Measurements from ENCODE around the gene VWA8. TPM values are rescaled to one million over a fixed set of nuclear protein-coding genes. Genes with fewer than 3 reads are reported as not detected.
"Not testable (repeated sequence)": the region's sequence is repeated elsewhere in the genome, so short reads cannot be mapped to it uniquely, and the experiment has no call there.

The VWA8 gene
- total RNA-seq, 4 donors from 2014 or later, result 27.7 to 47.7 (median 39.5) TPM

GRCh38 chr13:41751734-41752445, 209.0 kb downstream of the VWA8 start:
- no peak for DNase-seq
- TF ChIP-seq POLR2A (IDR thresholded peaks at IDR 0.05), result no peak
- no peak for TF ChIP-seq CTCF (IDR thresholded peaks at IDR 0.05)
- Histone ChIP-seq H3K27me3 (no peaks in the 10 kb centered on the region), H3K4me3 (no peak overlapping the region), H3K27ac (no peak overlapping the region), H3K36me3 (peaks cover 0 to 3% (median 0%) of the 10 kb centered on the region in 3 donors), H3K4me1 (no peaks in the 10 kb centered on the region), H3K9me3 (no peaks in the 10 kb centered on the region)

- Histone ChIP-seq H3K27me3 (no peaks in the 10 kb centered on the region), H3K36me3 (peaks cover 0 to 3% (median 0%) of the 10 kb centered on the region in 3 donors), H3K27ac (no peak overlapping the region), H3K9me3 (no peaks in the 10 kb centered on the region), H3K4me3 (no peak overlapping the region), H3K4me1 (no peaks in the 10 kb centered on the region)
- DNase-seq, result no peak
- TF ChIP-seq CTCF (IDR thresholded peaks at IDR 0.05) (no peak), POLR2A (IDR thresholded peaks at IDR 0.05) (no peak)
Observed at GRCh38 chr13:41751277-41751676, 209.6 kb downstream of the VWA8 start.

- Histone ChIP-seq H3K9me3 (no peaks in the 10 kb centered on the region), H3K4me3 (no peak overlapping the region), H3K4me1 (no peaks in the 10 kb centered on the region), H3K36me3 (peaks cover 0 to 3% (median 0%) of the 10 kb centered on the region in 3 donors), H3K27ac (no peak overlapping the region), H3K27me3 (no peaks in the 10 kb centered on the region)
- DNase-seq, result no peak
- TF ChIP-seq CTCF (IDR thresholded peaks at IDR 0.05), result no peak
- TF ChIP-seq POLR2A (IDR thresholded peaks at IDR 0.05), result no peak
Observed at GRCh38 chr13:41746259-41746658, 214.7 kb downstream of the VWA8 start.

GRCh38 chr13:41745496-41745895, 215.4 kb downstream of the VWA8 start:
- not testable (repeated sequence) for H3K27me3 ChIP-seq

DNA sequence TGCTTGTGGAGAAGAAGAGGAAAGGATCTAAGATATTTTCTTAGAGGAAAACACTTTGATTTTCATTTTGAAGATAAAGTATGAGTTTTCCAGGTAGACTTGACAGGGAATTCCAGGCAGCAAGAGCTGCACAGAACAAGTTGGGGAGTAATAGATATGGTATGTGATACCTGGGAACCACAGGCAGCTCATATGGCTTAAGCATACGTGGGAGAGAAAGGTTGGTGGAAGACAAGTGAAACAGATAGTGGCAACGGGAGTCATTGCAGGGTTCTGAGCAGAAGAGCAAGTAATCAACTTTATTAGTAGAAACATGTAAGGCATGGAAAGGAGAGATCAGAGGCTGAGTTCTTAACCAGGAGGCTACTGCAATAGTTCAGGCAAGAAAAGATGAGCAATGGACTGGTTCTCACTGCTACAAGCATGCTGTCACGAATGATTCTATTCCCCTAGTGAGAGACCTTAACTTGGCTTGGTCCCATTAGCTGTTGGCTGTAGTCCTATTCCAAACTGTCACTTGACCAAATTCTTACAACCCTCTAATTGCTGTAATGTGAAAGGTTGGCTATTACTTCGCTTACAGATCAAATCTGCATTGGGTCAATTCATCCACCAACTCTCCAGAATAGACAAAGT, 217.9 kb downstream of the VWA8 start:
- Histone ChIP-seq H3K4me1 (no peaks in the 10 kb centered on the region), H3K27me3 (no peaks in the 10 kb centered on the region), H3K4me3 (no peak overlapping the region), H3K27ac (no peak overlapping the region), H3K9me3 (no peaks in the 10 kb centered on the region), H3K36me3 (no peaks in the 10 kb centered on the region)
- DNase-seq, result no peak
- TF ChIP-seq POLR2A (IDR thresholded peaks at IDR 0.05) (no peak), CTCF (IDR thresholded peaks at IDR 0.05) (no peak)

More at GRCh38 chr13:41745496-41745895, 215.4 kb downstream of the VWA8 start:
- not testable (repeated sequence) for H3K27ac ChIP-seq, H3K36me3 ChIP-seq, H3K9me3 ChIP-seq, H3K4me3 ChIP-seq, H3K4me1 ChIP-seq, DNase-seq

DNA sequence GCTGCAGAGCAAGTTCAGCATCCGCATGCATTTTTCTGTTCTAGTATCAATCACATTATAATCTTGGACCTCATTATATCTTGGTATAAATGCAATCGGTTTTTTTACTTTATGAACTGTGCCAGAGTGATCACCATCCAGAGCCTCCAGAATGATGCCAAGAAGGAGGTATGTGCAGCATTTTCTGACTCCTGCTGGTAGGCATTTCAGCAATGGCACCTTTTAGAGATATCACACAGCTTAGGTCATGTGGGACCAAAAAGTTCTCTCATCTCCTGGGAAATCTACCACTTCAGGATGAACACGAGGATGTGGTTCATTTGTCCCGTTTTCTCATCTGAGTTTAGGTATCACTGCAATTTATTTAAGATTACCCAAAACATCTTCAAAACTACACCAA, 220.4 kb downstream of the VWA8 start:
- no peak for DNase-seq
- H3K4me1 ChIP-seq, result no peaks in the 10 kb centered on the region
- no peak overlapping the region for H3K27ac ChIP-seq
- no peak for TF ChIP-seq CTCF (IDR thresholded peaks at IDR 0.05)
- no peaks in the 10 kb centered on the region for H3K9me3 ChIP-seq
- no peaks in the 10 kb centered on the region for H3K27me3 ChIP-seq
- no peaks in the 10 kb centered on the region for H3K36me3 ChIP-seq
- no peak overlapping the region for H3K4me3 ChIP-seq
